Ovary (tissue), 9 donors: ENCODE measurements around the gene ARHGEF33. TPM values are rescaled to one million over a fixed set of nuclear protein-coding genes. Genes with fewer than 3 reads are reported as not detected.
A peak's percentile ranks its signal among the peaks of the same experiment; 100 is the strongest.

Experiments
- DNase-seq, 5 donors: peaks; one replicate each; pipeline ENCODE4 v3.0.0-alpha.2; 2019 to 2020
- H3K27ac ChIP-seq, 2 donors: fragments of 200-600 bp; one replicate each; pipeline versions ENCODE4 v1.5.1 to v1.8.0; 2019 to 2022
- H3K27me3 ChIP-seq: fragments of 200-600 bp; one replicate; pipeline ENCODE4 v1.8.0; 2022
- H3K36me3 ChIP-seq: fragments of 200-600 bp; sonication (generic); one replicate; pipeline ENCODE4 v1.5.1; 2019
- H3K4me1 ChIP-seq: one replicate; pipeline ENCODE4 v1.8.1; 2013; ENCODE audit warnings: mild to moderate bottlenecking, moderate library complexity; ENCODE audit not compliant: insufficient read depth
- H3K4me3 ChIP-seq: fragments of 200-600 bp; sonication (generic); one replicate; pipeline ENCODE4 v1.5.1; 2017
- H3K9me3 ChIP-seq, 2 donors: fragments of 200-600 bp in 1 of 2; sonication (generic) in 1 of 2; one replicate each; pipeline versions ENCODE4 v1.5.1 to v1.8.1; 2013 to 2019; ENCODE audit warnings: mild to moderate bottlenecking in 1 of 2, moderate library complexity in 1 of 2
- EP300 ChIP-seq: sonication (generic); formaldehyde crosslinking; IDR thresholded peaks from one replicate; pipeline ENCODE4 v1.6.1; 2017; ENCODE audit warnings: antibody characterized with exemption
- POLR2A ChIP-seq: fragments of 450-650 bp; IDR thresholded peaks from one replicate; pipeline ENCODE4 v1.6.1; 2017; ENCODE audit warnings: antibody characterized with exemption, mild to moderate bottlenecking, moderate library complexity
- WGBS, 3 donors: extraction: QIAGEN DNeasy Blood & Tissue Kit in 1 of 3; methylation state at CpG; one replicate each; pipeline versions ENCODE4 v1.1.5 to v1.1.7; 2013 to 2017; 5-methylcytosine and 5-hydroxymethylcytosine counted together
- intact Hi-C, 4 donors: fragments of 100-400 bp; cut with DNase I; formaldehyde crosslinking; loops; one replicate each; pipeline versions ENCODE4 v1.11.0 to v1.15.1; 2022 to 2023
- polyA plus RNA-seq, 2 donors: library from polyadenylated mRNA; stranded (reverse); fragments of 200-250 nt in 1 of 2; fragments of 350-450 nt in 1 of 2; fragmentation: Illumina TruSeq in 1 of 2; extraction: RNeasy Lipid Tissue Mini Kit (QIAGEN cat#74804) in 1 of 2; gene quantifications; one replicate each; pipeline ENCODE4 v1.2.3, GENCODE V29; 2013 to 2014
- total RNA-seq, 7 donors: library from RNA; depleted of rRNA in 2 of 7; stranded (reverse); fragments of >200 nt in 2 of 7; fragmentation: NEBNext Ultra II Directional in 3 of 7; extraction: Animal tissue kit (Norgen Biotek cat#: 25700) in 3 of 7; gene quantifications; one replicate each; pipeline versions ENCODE4 v1.1.0 to v1.2.4, GENCODE V29; 2016 to 2023
- TF ChIP-seq, protein P1 (sequence below), 3 donors: fragments of 450-650 bp in 2 of 3; fragments of 200-600 bp in 1 of 3; IDR thresholded peaks; one replicate each; pipeline versions ENCODE4 v1.5.1 to v1.8.0; 2016 to 2022; ENCODE audit warnings: antibody characterized with exemption in 3 of 3, mild to moderate bottlenecking in 1 of 3
- donor health status: DM: no; HTN: no; CAD: no; lungs with moderate emphysema.
- donor health status: DM: no; HTN: no; CAD: no.
- donor health status: Bipolar disorder and iron deficiency.
- donor health status: DM: yes; HTN: yes; CAD: no.
- donor health status: DM: no; HTN: no; CAD: no.
- donor health status: DM: yes; HTN: yes; CAD: no.

The ARHGEF33 gene
- total and polyA plus RNA-seq, 9 donors, result 1.3 to 4.4 (median 2.8) TPM

DNA sequence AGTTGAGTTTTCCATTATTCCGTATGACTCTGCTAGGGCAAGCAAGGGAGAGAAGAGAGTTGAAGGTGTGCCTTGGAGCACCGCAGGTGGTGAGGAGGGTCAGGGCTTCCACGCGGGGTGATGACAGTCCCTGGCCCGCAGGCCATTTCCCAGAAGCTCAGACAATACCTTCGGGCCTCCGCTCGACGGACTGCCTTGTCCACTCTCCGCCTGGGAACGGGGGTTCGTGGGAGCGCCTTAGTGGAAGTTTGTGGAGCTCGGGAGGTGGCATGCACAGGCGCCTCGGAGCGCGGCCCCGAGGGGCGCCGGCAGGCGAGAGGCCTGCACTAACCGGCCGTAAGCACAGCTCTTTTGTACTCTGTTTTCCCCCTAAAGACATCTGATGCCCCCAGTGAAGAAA is 69.8 kb downstream of the ARHGEF33 start:
- Histone ChIP-seq H3K4me1 (peaks cover 10% of the 10 kb centered on the region), H3K9me3 (no peaks in the 10 kb centered on the region), H3K4me3 (peak overlapping the region; percentile 51), H3K27ac (no peak overlapping the region), H3K27me3 (no peaks in the 10 kb centered on the region), H3K36me3 (no peaks in the 10 kb centered on the region)
- DNase-seq, result peak in 4 of 5 donors; percentile 17 to 49 (median 40)
- TF ChIP-seq EP300 (no peak), POLR2A (no peak)
- TF ChIP-seq, protein P1, sequence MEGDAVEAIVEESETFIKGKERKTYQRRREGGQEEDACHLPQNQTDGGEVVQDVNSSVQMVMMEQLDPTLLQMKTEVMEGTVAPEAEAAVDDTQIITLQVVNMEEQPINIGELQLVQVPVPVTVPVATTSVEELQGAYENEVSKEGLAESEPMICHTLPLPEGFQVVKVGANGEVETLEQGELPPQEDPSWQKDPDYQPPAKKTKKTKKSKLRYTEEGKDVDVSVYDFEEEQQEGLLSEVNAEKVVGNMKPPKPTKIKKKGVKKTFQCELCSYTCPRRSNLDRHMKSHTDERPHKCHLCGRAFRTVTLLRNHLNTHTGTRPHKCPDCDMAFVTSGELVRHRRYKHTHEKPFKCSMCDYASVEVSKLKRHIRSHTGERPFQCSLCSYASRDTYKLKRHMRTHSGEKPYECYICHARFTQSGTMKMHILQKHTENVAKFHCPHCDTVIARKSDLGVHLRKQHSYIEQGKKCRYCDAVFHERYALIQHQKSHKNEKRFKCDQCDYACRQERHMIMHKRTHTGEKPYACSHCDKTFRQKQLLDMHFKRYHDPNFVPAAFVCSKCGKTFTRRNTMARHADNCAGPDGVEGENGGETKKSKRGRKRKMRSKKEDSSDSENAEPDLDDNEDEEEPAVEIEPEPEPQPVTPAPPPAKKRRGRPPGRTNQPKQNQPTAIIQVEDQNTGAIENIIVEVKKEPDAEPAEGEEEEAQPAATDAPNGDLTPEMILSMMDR (IDR thresholded peaks at IDR 0.05), result no peak
- 82 to 89% (median 84%) methylated on average over 24 of the region's 24 CpGs for WGBS, 3 donors
- intact Hi-C loops, result loop anchor here in 1 of 4 donors (10.0 kb wide), 1 partner anchor 75 kb away; no protein-coding TSS in a partner anchor

DNA sequence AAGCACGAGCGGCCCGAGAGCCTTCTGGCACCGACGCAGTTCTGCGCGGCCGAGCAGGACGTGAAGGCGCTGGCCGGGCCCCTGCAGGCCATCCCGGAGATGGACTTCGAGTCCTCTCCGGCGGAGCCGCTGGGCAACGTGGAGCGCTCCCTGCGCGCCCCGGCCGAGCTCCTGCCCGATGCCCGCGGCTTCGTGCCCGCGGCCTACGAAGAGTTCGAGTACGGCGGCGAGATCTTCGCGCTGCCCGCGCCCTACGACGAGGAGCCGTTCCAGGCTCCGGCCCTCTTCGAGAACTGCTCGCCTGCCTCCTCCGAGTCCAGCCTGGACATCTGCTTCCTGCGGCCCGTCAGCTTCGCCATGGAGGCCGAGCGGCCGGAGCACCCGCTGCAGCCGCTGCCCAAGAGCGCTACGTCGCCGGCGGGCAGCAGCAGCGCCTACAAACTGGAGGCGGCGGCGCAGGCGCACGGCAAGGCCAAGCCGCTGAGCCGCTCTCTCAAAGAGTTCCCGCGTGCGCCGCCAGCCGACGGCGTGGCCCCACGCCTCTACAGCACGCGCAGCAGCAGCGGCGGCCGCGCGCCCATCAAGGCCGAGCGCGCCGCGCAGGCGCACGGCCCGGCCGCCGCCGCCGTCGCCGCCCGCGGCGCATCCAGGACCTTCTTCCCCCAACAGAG is 70.4 kb downstream of the ARHGEF33 start:
- Histone ChIP-seq H3K27ac (peak overlapping the region in 1 of 2 donors; percentile 58), H3K4me1 (peaks cover 10% of the 10 kb centered on the region), H3K36me3 (no peaks in the 10 kb centered on the region), H3K4me3 (peak overlapping the region; percentile 51), H3K9me3 (no peaks in the 10 kb centered on the region), H3K27me3 (no peaks in the 10 kb centered on the region)
- intact Hi-C loops, result loop anchor here in 1 of 4 donors (10.0 kb wide), 1 partner anchor 75 kb away; no protein-coding TSS in a partner anchor
- DNase-seq, result peak; percentile 86 to 91 (median 87)
- WGBS, 3 donors, result 4 to 7% (median 5%) methylated on average over 77 to 97 of the region's 97 CpGs
- TF ChIP-seq, protein P1 (IDR thresholded peaks at IDR 0.05), result peak in 2 of 3 donors; percentile 33 to 50
- TF ChIP-seq POLR2A, result no peak
- TF ChIP-seq EP300, result no peak

- 41 to 46% (median 43%) methylated on average over 34 of the region's 34 CpGs for WGBS, 3 donors
- Histone ChIP-seq H3K9me3 (no peaks in the 10 kb centered on the region), H3K27me3 (no peaks in the 10 kb centered on the region), H3K36me3 (no peaks in the 10 kb centered on the region), H3K27ac (peak overlapping the region in 1 of 2 donors; percentile 58), H3K4me3 (peak overlapping the region; percentile 51), H3K4me1 (peaks cover 10% of the 10 kb centered on the region)
- intact Hi-C loops, result no loop called here
- no peak for TF ChIP-seq POLR2A
- no peak for TF ChIP-seq EP300
- TF ChIP-seq, protein P1 (IDR thresholded peaks at IDR 0.05), result no peak
- DNase-seq, result no peak
These were observed 71.1 kb downstream of the ARHGEF33 start for GRCh38 chr2:38960609-38961320.

GRCh38 chr2:38966006-38966405 is 76.3 kb downstream of the ARHGEF33 start:
- no peak for DNase-seq
- Histone ChIP-seq H3K9me3 (no peaks in the 10 kb centered on the region), H3K4me3 (no peak overlapping the region), H3K4me1 (no peaks in the 10 kb centered on the region), H3K36me3 (no peaks in the 10 kb centered on the region), H3K27ac (no peak overlapping the region), H3K27me3 (no peaks in the 10 kb centered on the region)
- intact Hi-C loops, result no loop called here
- TF ChIP-seq, protein P1 (IDR thresholded peaks at IDR 0.05), result no peak
- TF ChIP-seq EP300 (no peak), POLR2A (no peak)
- WGBS, 3 donors, result 97% methylated on average over 5 of the region's 5 CpGs
